ENCODE results near the gene CTBP1. TPM values are rescaled to one million over a fixed set of nuclear protein-coding genes. Genes with fewer than 3 reads are reported as not detected.
A peak's percentile ranks its signal among the peaks of the same experiment; 100 is the strongest.

Gene CTBP1
- total and polyA plus RNA-seq, 2 donors from 2014 or later, result 96.1 to 170 TPM

GRCh38 chr4:1231637-1232360 is 17.1 kb downstream of the CTBP1 start:
- H3K36me3 ChIP-seq (ENCODE audit: control insufficient read depth in 2 of 3, insufficient read depth in 3 of 3, low read length in 3 of 3), result peaks cover 8 to 36% (median 18%) of the 10 kb centered on the region in 3 donors

GRCh38 chr4:1230971-1231636 is 17.8 kb downstream of the CTBP1 start:
- Histone ChIP-seq H3K27ac (ENCODE audit: low read depth in 2 of 2, low read length in 2 of 2) (no peak overlapping the region), H3K36me3 (ENCODE audit: control insufficient read depth in 2 of 3, insufficient read depth in 3 of 3, low read length in 3 of 3) (peaks cover 8 to 40% (median 18%) of the 10 kb centered on the region in 3 donors), H3K9me3 (ENCODE audit: control insufficient read depth in 2 of 3, insufficient read depth in 1 of 3, low read length in 3 of 3) (no peaks in the 10 kb centered on the region), H3K4me3 (ENCODE audit: low read length in 3 of 3) (no peak overlapping the region), H3K9ac (ENCODE audit: low read length in 3 of 3) (no peak overlapping the region), H3K4me1 (ENCODE audit: control insufficient read depth in 2 of 3, insufficient read depth in 2 of 3, low read depth in 1 of 3, low read length in 3 of 3) (peaks cover 0 to 18% (median 0%) of the 10 kb centered on the region in 3 donors), H3K27me3 (ENCODE audit: control insufficient read depth, insufficient read depth, low read length) (no peaks in the 10 kb centered on the region)
- DNase-seq (no peak), FAIRE-seq (no peak)
- intact Hi-C loops (cut with DNase I), result no loop called here
- TF ChIP-seq CTCF (IDR thresholded peaks at IDR 0.05; ENCODE audit: borderline replicate concordance, extremely low read depth, insufficient read depth), result no peak

More at GRCh38 chr4:1231637-1232360, 17.1 kb downstream of the CTBP1 start:
- TF ChIP-seq CTCF (IDR thresholded peaks at IDR 0.05; ENCODE audit: borderline replicate concordance, extremely low read depth, insufficient read depth), result no peak
- no peak overlapping the region for H3K9ac ChIP-seq (ENCODE audit: low read length in 3 of 3)
- peaks cover 0 to 18% (median 0%) of the 10 kb centered on the region in 3 donors for H3K4me1 ChIP-seq (ENCODE audit: control insufficient read depth in 2 of 3, insufficient read depth in 2 of 3, low read depth in 1 of 3, low read length in 3 of 3)
- intact Hi-C loops (cut with DNase I), result no loop called here
- DNase-seq (peak in 1 of 5 donors; percentile 49), FAIRE-seq (no peak)
- H3K27me3 ChIP-seq (ENCODE audit: control insufficient read depth, insufficient read depth, low read length), result no peaks in the 10 kb centered on the region
- no peak overlapping the region for H3K27ac ChIP-seq (ENCODE audit: low read depth in 2 of 2, low read length in 2 of 2)
- no peak overlapping the region for H3K4me3 ChIP-seq (ENCODE audit: low read length in 3 of 3)
- H3K9me3 ChIP-seq (ENCODE audit: control insufficient read depth in 2 of 3, insufficient read depth in 1 of 3, low read length in 3 of 3), result no peaks in the 10 kb centered on the region

GRCh38 chr4:1230316-1230715 is 18.6 kb downstream of the CTBP1 start:
- H3K9ac ChIP-seq (ENCODE audit: low read length in 3 of 3), result no peak overlapping the region
- DNase-seq, result no peak
- no peak for TF ChIP-seq CTCF (IDR thresholded peaks at IDR 0.05; ENCODE audit: borderline replicate concordance, extremely low read depth, insufficient read depth)
- H3K9me3 ChIP-seq (ENCODE audit: control insufficient read depth in 2 of 3, insufficient read depth in 1 of 3, low read length in 3 of 3), result no peaks in the 10 kb centered on the region
- peaks cover 8 to 36% (median 18%) of the 10 kb centered on the region in 3 donors for H3K36me3 ChIP-seq (ENCODE audit: control insufficient read depth in 2 of 3, insufficient read depth in 3 of 3, low read length in 3 of 3)
- intact Hi-C loops (cut with DNase I), result no loop called here
- H3K4me1 ChIP-seq (ENCODE audit: control insufficient read depth in 2 of 3, insufficient read depth in 2 of 3, low read depth in 1 of 3, low read length in 3 of 3), result peaks cover 0 to 18% (median 0%) of the 10 kb centered on the region in 3 donors
- no peak overlapping the region for H3K27ac ChIP-seq (ENCODE audit: low read depth in 2 of 2, low read length in 2 of 2)
- no peak for FAIRE-seq
- H3K4me3 ChIP-seq (ENCODE audit: low read length in 3 of 3), result no peak overlapping the region
- no peaks in the 10 kb centered on the region for H3K27me3 ChIP-seq (ENCODE audit: control insufficient read depth, insufficient read depth, low read length)
